ENCODE results near the gene NXT1. TPM values are rescaled to one million over a fixed set of nuclear protein-coding genes. Genes with fewer than 3 reads are reported as not detected.

The NXT1 gene
- total RNA-seq, result 10 to 100 TPM; 19.8 to 23.8 (median 21.9) TPM

DNA sequence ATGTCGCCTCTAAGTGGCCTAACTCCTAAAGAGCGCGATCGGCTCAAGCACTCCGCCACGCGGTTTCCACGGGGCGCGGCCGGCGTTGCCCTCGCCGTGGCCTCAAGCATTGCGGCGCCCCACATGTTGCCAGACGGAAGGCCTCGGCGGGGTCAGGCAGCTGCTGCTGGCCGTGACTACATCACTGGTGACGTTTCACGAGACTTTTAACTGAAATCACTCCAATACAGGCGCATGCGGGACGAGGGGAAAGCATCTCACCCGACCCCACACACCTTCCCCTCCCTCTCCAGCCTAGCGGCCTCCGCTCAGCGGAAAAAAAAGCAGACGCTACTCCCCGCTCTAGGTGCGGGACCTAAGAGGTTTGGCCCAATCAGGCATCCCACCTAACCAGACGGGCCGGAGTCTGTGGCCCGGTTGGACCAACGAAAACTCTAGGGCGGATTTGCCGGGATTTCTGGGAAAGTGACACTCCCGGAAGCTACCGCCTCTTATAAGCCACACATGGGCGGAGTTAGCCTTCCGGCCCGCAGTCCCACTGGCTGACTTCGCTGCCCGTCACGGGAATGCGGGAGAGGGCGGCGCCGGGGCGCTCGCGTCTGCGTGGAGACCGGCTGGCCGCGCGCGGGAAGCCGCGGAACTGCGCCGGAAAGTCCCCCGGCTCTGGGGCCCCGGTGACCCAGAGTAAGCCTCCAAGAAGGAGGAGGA is at the start of gene NXT1:
NXT1 (plus strand) TSS at position 596 of the 708 bp plus-strand sequence. CDS start 3,251 bp downstream, outside the sequence.
- TF ChIP-seq, protein P1, sequence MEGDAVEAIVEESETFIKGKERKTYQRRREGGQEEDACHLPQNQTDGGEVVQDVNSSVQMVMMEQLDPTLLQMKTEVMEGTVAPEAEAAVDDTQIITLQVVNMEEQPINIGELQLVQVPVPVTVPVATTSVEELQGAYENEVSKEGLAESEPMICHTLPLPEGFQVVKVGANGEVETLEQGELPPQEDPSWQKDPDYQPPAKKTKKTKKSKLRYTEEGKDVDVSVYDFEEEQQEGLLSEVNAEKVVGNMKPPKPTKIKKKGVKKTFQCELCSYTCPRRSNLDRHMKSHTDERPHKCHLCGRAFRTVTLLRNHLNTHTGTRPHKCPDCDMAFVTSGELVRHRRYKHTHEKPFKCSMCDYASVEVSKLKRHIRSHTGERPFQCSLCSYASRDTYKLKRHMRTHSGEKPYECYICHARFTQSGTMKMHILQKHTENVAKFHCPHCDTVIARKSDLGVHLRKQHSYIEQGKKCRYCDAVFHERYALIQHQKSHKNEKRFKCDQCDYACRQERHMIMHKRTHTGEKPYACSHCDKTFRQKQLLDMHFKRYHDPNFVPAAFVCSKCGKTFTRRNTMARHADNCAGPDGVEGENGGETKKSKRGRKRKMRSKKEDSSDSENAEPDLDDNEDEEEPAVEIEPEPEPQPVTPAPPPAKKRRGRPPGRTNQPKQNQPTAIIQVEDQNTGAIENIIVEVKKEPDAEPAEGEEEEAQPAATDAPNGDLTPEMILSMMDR (IDR thresholded peaks at IDR 0.05; ENCODE audit: low read depth), result no peak

DNA sequence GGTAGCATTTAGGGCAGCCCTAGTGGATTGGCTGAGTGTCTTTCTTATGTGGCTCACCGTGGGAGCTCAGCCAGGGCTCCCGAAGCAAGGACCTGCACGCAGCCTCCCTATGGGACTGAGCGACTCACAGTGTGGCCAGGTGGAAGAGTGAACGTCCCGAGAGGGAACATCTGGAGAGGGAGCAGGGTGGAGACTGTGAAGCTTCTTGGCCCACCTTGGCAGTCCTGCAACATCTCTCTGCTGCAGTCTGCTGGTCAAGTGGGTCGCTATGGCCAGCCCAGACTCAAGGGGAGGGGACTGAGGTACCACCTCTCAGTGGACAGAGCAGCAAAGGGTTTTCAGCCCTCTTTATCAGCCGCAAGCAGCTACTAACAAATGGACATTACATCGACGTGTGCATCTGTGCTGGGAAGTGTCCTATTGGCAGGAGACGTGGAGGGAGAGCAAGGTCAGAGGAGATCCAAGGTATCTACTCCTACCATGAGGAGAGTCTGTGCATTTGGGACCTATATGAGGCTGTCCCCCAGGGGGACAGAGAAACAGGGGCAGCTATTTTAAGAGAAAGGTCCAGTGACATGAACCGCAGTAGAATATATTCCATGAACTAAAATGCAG is 49.0 kb upstream of the NXT1 start:
- TF ChIP-seq, protein P1 (IDR thresholded peaks at IDR 0.05; ENCODE audit: low read depth), result no peak

DNA sequence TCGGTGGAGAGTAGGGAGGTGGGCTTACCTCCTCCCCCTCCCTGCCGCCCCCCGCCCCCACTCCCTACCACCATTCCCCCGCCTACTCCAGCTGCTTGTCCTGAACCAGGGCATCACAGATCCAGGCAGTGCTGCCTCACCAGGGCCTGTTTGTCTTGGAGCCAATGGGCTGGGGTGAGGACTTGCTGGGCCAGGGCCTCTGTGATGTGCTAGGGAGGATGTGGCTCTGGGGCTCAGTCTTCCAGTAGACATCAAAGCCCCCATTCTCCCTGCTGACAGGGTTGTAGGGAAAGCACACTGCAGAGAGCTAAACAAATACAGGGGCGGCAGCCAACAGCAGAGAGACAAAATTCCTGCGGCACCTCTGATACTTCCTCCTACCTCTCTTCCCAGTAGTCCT is 48.2 kb upstream of the NXT1 start:
- TF ChIP-seq, protein P1 (IDR thresholded peaks at IDR 0.05; ENCODE audit: low read depth), result no peak

DNA sequence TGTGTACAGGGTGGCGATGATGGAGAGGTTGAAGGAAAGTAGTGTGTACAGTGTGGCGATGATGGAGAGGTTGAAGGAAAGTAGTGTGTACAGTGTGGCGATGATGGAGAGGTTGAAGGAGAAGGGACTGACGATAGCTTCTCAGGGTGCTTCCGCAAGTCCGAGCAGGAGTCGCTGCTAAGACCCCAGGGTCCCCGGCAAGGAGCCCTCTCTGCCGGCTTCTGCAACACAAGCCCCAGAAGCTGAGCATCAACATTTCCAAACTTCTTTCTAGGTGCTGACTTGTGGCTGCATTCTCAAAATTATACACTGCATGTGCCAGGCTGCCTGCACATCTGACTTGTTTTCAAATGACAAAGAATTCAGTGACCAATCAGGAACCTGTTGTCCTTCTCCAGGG is 47.8 kb upstream of the NXT1 start:
- TF ChIP-seq, protein P1 (IDR thresholded peaks at IDR 0.05; ENCODE audit: low read depth), result no peak

DNA sequence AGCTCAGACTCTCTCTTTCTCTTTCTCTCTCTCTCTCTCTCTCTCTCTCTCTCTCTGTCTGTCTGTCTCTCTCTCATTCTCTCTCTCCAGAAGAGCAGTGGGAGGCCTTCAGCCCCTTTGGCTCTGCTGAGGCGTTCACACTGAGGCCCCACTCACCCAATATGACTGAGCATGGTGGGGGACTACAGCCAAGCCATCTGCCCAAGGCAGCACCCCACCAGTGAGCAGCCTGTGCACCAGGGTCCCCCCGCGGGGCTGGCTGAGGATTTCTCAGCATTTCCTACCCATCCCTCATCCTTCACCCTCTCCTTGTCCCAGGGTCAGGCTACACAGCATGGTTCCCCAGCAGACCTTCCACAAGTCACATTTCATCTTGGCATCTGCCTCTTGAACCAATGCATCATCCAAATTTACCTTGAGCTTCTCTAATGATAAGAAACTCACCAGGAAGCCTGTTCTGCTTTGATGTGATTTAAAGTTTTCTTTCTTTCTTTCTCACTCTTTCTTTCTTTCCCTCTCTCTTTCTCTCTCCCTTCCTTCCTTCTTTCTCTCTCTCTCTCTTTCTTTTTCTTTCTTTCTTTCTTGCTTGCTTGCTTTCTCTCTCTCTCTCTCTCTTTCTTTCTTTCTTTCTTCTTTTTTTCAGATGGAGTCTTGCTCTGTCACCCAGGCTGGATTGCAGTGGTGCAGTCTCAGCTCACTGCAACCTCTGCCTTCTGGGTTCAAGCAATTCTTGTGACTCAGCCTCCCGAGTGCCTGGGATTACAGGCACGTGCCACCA is 47.1 kb upstream of the NXT1 start:
- TF ChIP-seq, protein P1 (IDR thresholded peaks at IDR 0.05; ENCODE audit: low read depth), result no peak

DNA sequence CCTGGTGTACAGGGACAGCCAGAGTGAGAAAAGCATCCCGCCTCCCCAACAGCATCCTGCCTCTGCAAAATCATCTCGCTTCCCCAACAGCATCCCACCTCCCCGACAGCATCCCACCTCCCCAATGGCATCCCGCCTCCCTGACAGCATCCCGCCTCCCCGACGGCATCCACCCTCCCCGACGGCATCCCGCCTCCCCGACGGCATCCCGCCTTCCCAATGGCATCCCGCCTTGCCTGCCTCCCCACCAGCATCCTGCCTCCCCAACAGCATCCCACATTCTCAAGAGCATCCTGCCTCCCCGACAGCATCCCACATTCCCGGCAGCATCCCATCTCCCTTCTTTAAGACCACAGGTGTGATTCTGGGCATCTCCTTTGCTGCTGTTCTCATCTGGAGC is 46.0 kb upstream of the NXT1 start:
- TF ChIP-seq, protein P1 (IDR thresholded peaks at IDR 0.05; ENCODE audit: low read depth), result no peak

DNA sequence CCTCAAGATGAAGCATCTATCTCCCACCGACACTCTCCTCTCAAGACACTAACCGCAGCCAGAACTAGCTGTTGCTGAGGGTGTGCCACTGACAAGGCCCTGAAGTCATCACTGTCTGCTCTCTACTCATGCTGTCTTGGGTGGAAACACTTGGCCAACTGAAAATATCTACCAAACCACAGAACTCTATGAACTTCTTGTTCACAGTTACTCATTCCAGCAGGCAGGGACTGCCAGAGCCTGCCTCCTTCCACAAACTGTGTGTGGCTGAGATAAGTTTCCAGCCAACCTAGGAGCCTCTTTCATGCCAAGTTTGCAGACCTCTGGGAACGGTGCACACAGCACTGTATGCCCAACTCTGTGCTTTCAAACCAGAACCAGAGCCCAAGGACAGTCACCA is 45.5 kb upstream of the NXT1 start:
- TF ChIP-seq, protein P1 (IDR thresholded peaks at IDR 0.05; ENCODE audit: low read depth), result no peak

Data from subcutaneous adipose tissue (tissue), 4 donors.